ENCODE measurements around the gene CALB2.

DNA sequence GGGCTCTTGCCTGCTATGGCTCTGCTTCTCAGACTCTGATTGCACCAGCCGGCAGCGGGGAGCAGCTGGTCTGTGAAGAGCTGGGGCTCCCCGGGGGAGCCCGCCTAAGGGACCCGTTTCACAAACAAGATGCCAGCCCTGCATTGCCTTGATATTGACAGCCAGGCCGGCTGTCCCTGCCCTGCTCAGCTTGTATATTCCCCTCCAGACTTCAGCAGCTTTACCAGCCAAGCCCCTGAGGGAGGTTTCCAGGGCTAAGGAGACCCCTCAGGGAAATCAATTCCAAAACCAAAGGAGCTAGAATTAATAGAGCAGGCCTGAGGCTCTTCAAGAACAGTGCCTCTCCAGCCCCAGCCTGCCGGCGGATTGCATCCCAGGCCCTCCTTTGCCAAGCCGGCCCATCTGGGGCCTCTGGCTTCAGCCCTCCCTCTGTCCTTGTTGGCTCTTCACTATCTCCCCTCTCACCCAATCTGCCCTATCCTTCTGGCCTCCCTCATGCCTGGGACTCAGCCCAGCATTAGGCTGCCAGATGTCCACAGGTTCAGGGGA lies 5.7 kb downstream of the CALB2 start:
- no peak for TF ChIP-seq CTCF (IDR thresholded peaks at IDR 0.05)
- TF ChIP-seq ZFX (IDR thresholded peaks at IDR 0.05; ENCODE audit: borderline replicate concordance): no peak

Data from 22Rv1 (cell line).